SU-DHL-6 (cell line): ENCODE results near the gene MEIS2.

Experiments
- H2AFZ ChIP-seq: fragments of 200-600 bp; sonication (generic); 2 replicates; pipeline ENCODE4 v1.6.1; 2014; ENCODE audit warnings: low read depth, mild to moderate bottlenecking, moderate library complexity, mixed read lengths, antibody characterized with exemption, low read length; ENCODE audit not compliant: severe bottlenecking
- H3F3A ChIP-seq: fragments of 200-600 bp; shearing (Covaris generic); 2 replicates; pipeline ENCODE4 v1.6.0; 2016; ENCODE audit warnings: antibody characterized with exemption, mild to moderate bottlenecking; ENCODE audit not compliant: insufficient read depth
- H3K27ac ChIP-seq: fragments of 200-600 bp; sonication (generic); 2 replicates; pipeline ENCODE4 v1.5.1; 2016; ENCODE audit warnings: low read depth, mild to moderate bottlenecking, low read length, moderate library complexity, mixed read lengths
- H3K27me3 ChIP-seq: fragments of 200-600 bp; sonication (generic), shearing (Covaris generic); 2 replicates; pipeline ENCODE4 v1.6.0; 2014; ENCODE audit warnings: mild to moderate bottlenecking, low read length
- H3K36me3 ChIP-seq: fragments of 200-600 bp; sonication (generic); 2 replicates; pipeline ENCODE4 v1.6.1; 2014; ENCODE audit warnings: mild to moderate bottlenecking, low read length, mixed read lengths
- H3K4me2 ChIP-seq: fragments of 300-600, 200-600 bp; shearing (Covaris generic), sonication (generic); 2 replicates; pipeline ENCODE4 v1.6.0; 2014; ENCODE audit warnings: low read length, low read depth, mild to moderate bottlenecking; ENCODE audit not compliant: poor library complexity, severe bottlenecking
- H3K4me3 ChIP-seq: fragments of 200-600 bp; sonication (generic); 2 replicates; pipeline ENCODE4 v1.5.1; 2014; ENCODE audit warnings: antibody characterized with exemption, low read length, mild to moderate bottlenecking, mixed read lengths; ENCODE audit not compliant: insufficient read depth, poor library complexity, severe bottlenecking
- H3K79me2 ChIP-seq: fragments of 200-600 bp; sonication (generic); 2 replicates; pipeline ENCODE4 v1.6.1; 2014; ENCODE audit warnings: mild to moderate bottlenecking, low read length, moderate library complexity; ENCODE audit not compliant: insufficient read depth
- H3K9ac ChIP-seq: fragments of 200-600 bp; sonication (generic); 2 replicates; pipeline ENCODE4 v1.7.0; 2014; ENCODE audit warnings: mild to moderate bottlenecking, low read length
- H3K9me2 ChIP-seq: fragments of 200-600 bp; sonication (generic); replicated peaks from 2 replicates; pipeline ENCODE4 v1.6.1; 2014; ENCODE audit warnings: low read length; ENCODE audit not compliant: insufficient read depth
- H3K9me3 ChIP-seq: fragments of 200-600 bp; sonication (generic); 2 replicates; pipeline ENCODE4 v1.6.1; 2014; ENCODE audit warnings: low read length, mixed read lengths; ENCODE audit not compliant: insufficient read depth
- H4K20me1 ChIP-seq: fragments of 200-600 bp; sonication (generic); 2 replicates; pipeline ENCODE4 v1.6.1; 2014; ENCODE audit warnings: low read depth, mild to moderate bottlenecking, antibody characterized with exemption, low read length, moderate library complexity, mixed read lengths
- EZH2phosphoT487 ChIP-seq: fragments of 200-600 bp; sonication (generic), shearing (Covaris generic); conservative IDR thresholded peaks from 2 replicates; pipeline ENCODE4 v1.6.1; 2018; ENCODE audit warnings: mild to moderate bottlenecking, antibody characterized with exemption, low read length, moderate library complexity, mixed read lengths
- TF ChIP-seq, protein P1 (sequence below): fragments of 200-600 bp; sonication (generic); IDR thresholded peaks from one replicate; pipeline ENCODE4 v1.5.1; 2017; ENCODE audit warnings: antibody characterized with exemption, mild to moderate bottlenecking, low read length, moderate library complexity; ENCODE audit not compliant: insufficient read depth, poor library complexity, severe bottlenecking

MEIS2 gene

DNA sequence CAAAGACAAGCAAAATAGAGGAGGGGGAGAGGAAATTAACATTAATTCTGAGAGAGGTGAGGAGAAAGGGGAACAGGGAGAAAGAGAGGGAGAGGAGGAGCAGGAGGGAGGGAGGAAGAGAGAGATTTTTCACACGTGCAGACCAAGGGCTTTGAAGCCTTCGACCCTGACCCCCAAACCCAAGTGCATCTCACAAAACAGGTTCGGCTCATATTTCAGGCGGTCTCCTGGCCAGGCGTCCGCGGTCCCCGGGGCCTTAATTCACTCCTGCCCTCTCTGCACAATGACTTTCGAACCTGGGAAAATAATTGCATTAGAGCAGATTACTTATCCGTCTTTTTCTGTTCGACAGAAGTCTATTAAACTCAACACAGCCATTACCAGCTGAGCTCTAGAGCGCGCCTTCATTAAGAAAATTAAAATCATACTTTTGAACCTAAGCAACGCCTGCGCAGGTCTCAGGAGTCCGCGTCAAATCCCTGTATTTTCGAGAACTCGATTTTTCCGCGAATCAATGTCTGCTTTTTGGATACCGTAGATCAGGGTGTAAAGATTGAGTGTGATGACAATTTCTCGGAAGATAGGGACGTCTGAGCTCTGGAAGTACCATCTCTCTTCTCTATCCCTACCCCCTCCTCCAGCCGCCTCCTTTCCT is 220.7 kb downstream of the MEIS2 start:
- Histone ChIP-seq H3K27ac (no peak overlapping the region), H3K4me2 (no peak overlapping the region), H3K9ac (no peak overlapping the region), H2AFZ (no peak overlapping the region), H3K4me3 (no peak overlapping the region), H3F3A (no peaks in the 10 kb centered on the region), H3K79me2 (no peaks in the 10 kb centered on the region), H4K20me1 (no peaks in the 10 kb centered on the region), H3K9me2 (no peaks in the 10 kb centered on the region), H3K27me3 (no peaks in the 10 kb centered on the region), H3K9me3 (no peaks in the 10 kb centered on the region), H3K36me3 (no peaks in the 10 kb centered on the region)
- TF ChIP-seq, protein P1, sequence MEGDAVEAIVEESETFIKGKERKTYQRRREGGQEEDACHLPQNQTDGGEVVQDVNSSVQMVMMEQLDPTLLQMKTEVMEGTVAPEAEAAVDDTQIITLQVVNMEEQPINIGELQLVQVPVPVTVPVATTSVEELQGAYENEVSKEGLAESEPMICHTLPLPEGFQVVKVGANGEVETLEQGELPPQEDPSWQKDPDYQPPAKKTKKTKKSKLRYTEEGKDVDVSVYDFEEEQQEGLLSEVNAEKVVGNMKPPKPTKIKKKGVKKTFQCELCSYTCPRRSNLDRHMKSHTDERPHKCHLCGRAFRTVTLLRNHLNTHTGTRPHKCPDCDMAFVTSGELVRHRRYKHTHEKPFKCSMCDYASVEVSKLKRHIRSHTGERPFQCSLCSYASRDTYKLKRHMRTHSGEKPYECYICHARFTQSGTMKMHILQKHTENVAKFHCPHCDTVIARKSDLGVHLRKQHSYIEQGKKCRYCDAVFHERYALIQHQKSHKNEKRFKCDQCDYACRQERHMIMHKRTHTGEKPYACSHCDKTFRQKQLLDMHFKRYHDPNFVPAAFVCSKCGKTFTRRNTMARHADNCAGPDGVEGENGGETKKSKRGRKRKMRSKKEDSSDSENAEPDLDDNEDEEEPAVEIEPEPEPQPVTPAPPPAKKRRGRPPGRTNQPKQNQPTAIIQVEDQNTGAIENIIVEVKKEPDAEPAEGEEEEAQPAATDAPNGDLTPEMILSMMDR, result no peak
- TF ChIP-seq EZH2phosphoT487, result no peak

GRCh38 chr15:36878684-36879262 is 221.6 kb downstream of the MEIS2 start:
- no peak overlapping the region for H3K4me2 ChIP-seq
- H3K79me2 ChIP-seq, result no peaks in the 10 kb centered on the region
- TF ChIP-seq, protein P1, result no peak
- TF ChIP-seq EZH2phosphoT487, result no peak
- no peaks in the 10 kb centered on the region for H3K9me2 ChIP-seq
- H3F3A ChIP-seq, result no peaks in the 10 kb centered on the region
- H3K27ac ChIP-seq, result no peak overlapping the region
- no peak overlapping the region for H2AFZ ChIP-seq
- no peak overlapping the region for H3K9ac ChIP-seq
- no peak overlapping the region for H3K4me3 ChIP-seq
- H3K27me3 ChIP-seq, result no peaks in the 10 kb centered on the region
- H4K20me1 ChIP-seq, result no peaks in the 10 kb centered on the region
- no peaks in the 10 kb centered on the region for H3K36me3 ChIP-seq
- H3K9me3 ChIP-seq, result no peaks in the 10 kb centered on the region

- TF ChIP-seq, protein P1, result no peak
- no peak for TF ChIP-seq EZH2phosphoT487
- no peak overlapping the region for H3K4me2 ChIP-seq
- no peak overlapping the region for H3K4me3 ChIP-seq
- H3F3A ChIP-seq, result no peaks in the 10 kb centered on the region
- no peak overlapping the region for H2AFZ ChIP-seq
- no peaks in the 10 kb centered on the region for H3K79me2 ChIP-seq
- no peaks in the 10 kb centered on the region for H3K9me3 ChIP-seq
- no peak overlapping the region for H3K27ac ChIP-seq
- no peaks in the 10 kb centered on the region for H4K20me1 ChIP-seq
- no peaks in the 10 kb centered on the region for H3K36me3 ChIP-seq
- no peak overlapping the region for H3K9ac ChIP-seq
- no peaks in the 10 kb centered on the region for H3K27me3 ChIP-seq
- H3K9me2 ChIP-seq, result no peaks in the 10 kb centered on the region
Observed at GRCh38 chr15:36877796-36878683, 222.3 kb downstream of the MEIS2 start.
